Nephron progenitor cell (in vitro differentiated cells): ENCODE data around the gene CRADD.

Experiments used
- DNase-seq: peaks from one replicate; pipeline ENCODE4 v3.0.0; 2021
- H3K27ac Mint-ChIP-seq: 2 replicates; pipeline ENCODE4 v1.8.0; 2021; ENCODE audit warnings: mild to moderate bottlenecking, moderate library complexity, mixed read lengths
- H3K27me3 Mint-ChIP-seq: 2 replicates; pipeline ENCODE4 v1.8.0; 2021; ENCODE audit warnings: mild to moderate bottlenecking, low read depth, mixed read lengths; ENCODE audit not compliant: poor library complexity
- H3K36me3 Mint-ChIP-seq: 2 replicates; pipeline ENCODE4 v1.8.0; 2021; ENCODE audit warnings: low read depth, mixed read lengths
- H3K4me1 Mint-ChIP-seq: 2 replicates; pipeline ENCODE4 v1.8.0; 2021; ENCODE audit warnings: mixed read lengths
- H3K4me3 Mint-ChIP-seq: 2 replicates; pipeline ENCODE4 v1.8.0; 2021; ENCODE audit warnings: mild to moderate bottlenecking, moderate library complexity, mixed read lengths
- H3K9me3 Mint-ChIP-seq: 2 replicates; pipeline ENCODE4 v1.8.0; 2021; ENCODE audit warnings: mild to moderate bottlenecking, moderate library complexity, mixed read lengths
- CTCF ChIP-seq: fragments of 200-600 bp; sonication (generic); IDR thresholded peaks from 2 replicates; pipeline ENCODE4 v1.5.0; 2021; ENCODE audit warnings: antibody characterized with exemption

The CRADD gene

GRCh38 chr12:93664573-93665138, 12.5 kb upstream of the CRADD start:
- no peak overlapping the region for H3K4me3 Mint-ChIP-seq
- no peak for DNase-seq
- no peak overlapping the region for H3K27ac Mint-ChIP-seq
- peaks cover 12% of the 10 kb centered on the region for H3K36me3 Mint-ChIP-seq
- no peak for TF ChIP-seq CTCF
- peaks cover 13% of the 10 kb centered on the region for H3K4me1 Mint-ChIP-seq
- peaks cover 13% of the 10 kb centered on the region for H3K9me3 Mint-ChIP-seq
- H3K27me3 Mint-ChIP-seq, result peaks cover 11% of the 10 kb centered on the region

GRCh38 chr12:93667672-93668071, 9.5 kb upstream of the CRADD start:
- peaks cover 8% of the 10 kb centered on the region for H3K4me1 Mint-ChIP-seq
- H3K27ac Mint-ChIP-seq, result no peak overlapping the region
- TF ChIP-seq CTCF, result no peak
- peaks cover 13% of the 10 kb centered on the region for H3K9me3 Mint-ChIP-seq
- DNase-seq, result no peak
- no peak overlapping the region for H3K4me3 Mint-ChIP-seq
- H3K27me3 Mint-ChIP-seq, result peaks cover 4% of the 10 kb centered on the region
- peaks cover 12% of the 10 kb centered on the region for H3K36me3 Mint-ChIP-seq

- H3K9me3 Mint-ChIP-seq, result peaks cover 13% of the 10 kb centered on the region
- DNase-seq, result no peak
- no peak overlapping the region for H3K4me3 Mint-ChIP-seq
- H3K27ac Mint-ChIP-seq, result no peak overlapping the region
- H3K4me1 Mint-ChIP-seq, result no peaks in the 10 kb centered on the region
- peaks cover 5% of the 10 kb centered on the region for H3K27me3 Mint-ChIP-seq
- peaks cover 12% of the 10 kb centered on the region for H3K36me3 Mint-ChIP-seq
- no peak for TF ChIP-seq CTCF
These were observed 8.2 kb upstream of the CRADD start for GRCh38 chr12:93668919-93669418.

- Mint-ChIP-seq H3K27ac (no peak overlapping the region), H3K4me1 (no peaks in the 10 kb centered on the region), H3K27me3 (peaks cover 6% of the 10 kb centered on the region), H3K4me3 (no peak overlapping the region), H3K36me3 (peaks cover 12% of the 10 kb centered on the region), H3K9me3 (peaks cover 13% of the 10 kb centered on the region)
- no peak for TF ChIP-seq CTCF
- DNase-seq, result no peak
These were observed 7.7 kb upstream of the CRADD start for GRCh38 chr12:93669452-93669851.

- Mint-ChIP-seq H3K4me1 (no peaks in the 10 kb centered on the region), H3K27me3 (peaks cover 6% of the 10 kb centered on the region), H3K4me3 (no peak overlapping the region), H3K36me3 (peaks cover 12% of the 10 kb centered on the region), H3K27ac (no peak overlapping the region), H3K9me3 (peaks cover 13% of the 10 kb centered on the region)
- TF ChIP-seq CTCF, result no peak
- DNase-seq, result no peak
These were observed 7.1 kb upstream of the CRADD start for GRCh38 chr12:93670104-93670503.

GRCh38 chr12:93671044-93671443, 6.1 kb upstream of the CRADD start:
- Mint-ChIP-seq H3K4me3 (no peak overlapping the region), H3K9me3 (peaks cover 13% of the 10 kb centered on the region), H3K27me3 (peaks cover 6% of the 10 kb centered on the region), H3K4me1 (no peaks in the 10 kb centered on the region), H3K27ac (no peak overlapping the region), H3K36me3 (peaks cover 12% of the 10 kb centered on the region)
- DNase-seq, result no peak
- TF ChIP-seq CTCF, result no peak
